22Rv1 (cell line): Measurements from ENCODE around the gene CASP8.

Experiments
- CTCF ChIP-seq: fragments of 450-650 bp; IDR thresholded peaks from 2 replicates; pipeline ENCODE4 v1.5.1; 2017; ENCODE audit warnings: mild to moderate bottlenecking
- ZFX ChIP-seq: fragments of 450-650 bp; IDR thresholded peaks from 2 replicates; pipeline ENCODE4 v1.6.1; 2017; ENCODE audit warnings: antibody characterized with exemption, borderline replicate concordance

- TF ChIP-seq CTCF (no peak), ZFX (no peak)
These were observed 48.6 kb downstream of the CASP8 start for GRCh38 chr2:201308914-201309313.
